GM12891 (cell line): ENCODE results near the gene MAP2K7.

Experiments
- POLR2A ChIP-seq: IDR thresholded peaks from 2 replicates; pipeline ENCODE4 v1.6.1; 2011; ENCODE audit warnings: low read depth, low read length, control low read depth
- POLR2AphosphoS5 ChIP-seq: IDR thresholded peaks from 2 replicates; pipeline ENCODE4 v1.6.1; 2011; ENCODE audit warnings: low read depth, low read length, control low read depth
- SPI1 ChIP-seq: IDR thresholded peaks from 2 replicates; pipeline ENCODE4 v1.6.1; 2011; ENCODE audit warnings: low read depth, low read length, control low read depth
- TAF1 ChIP-seq: IDR thresholded peaks from 2 replicates; pipeline ENCODE4 v1.6.1; 2011; ENCODE audit warnings: low read depth, low read length, control low read depth

GRCh38 chr19:7943444-7944176, 39.9 kb downstream of the MAP2K7 start, which contains the start of gene TIMM44:
- TF ChIP-seq POLR2A = peak; percentile 91
- TF ChIP-seq TAF1 = peak; percentile 83
- TF ChIP-seq POLR2AphosphoS5 = peak; percentile 91
- TF ChIP-seq SPI1 = no peak
